Psoas muscle (tissue), 8 donors: ENCODE data around the gene SLIT3. TPM values are rescaled to one million over a fixed set of nuclear protein-coding genes. Genes with fewer than 3 reads are reported as not detected.

Experiments
- ATAC-seq, 4 donors: fragments of 200-7000 bp; cut with Tn5 transposase; one replicate each; pipeline ENCODE4 v1.9.1; 2020; ENCODE audit warnings: moderate library complexity in 3 of 4, mild to moderate bottlenecking in 2 of 4
- DNase-seq, 2 donors: peaks; one replicate each; pipeline ENCODE4 v3.0.0-alpha.2; 2020
- H3K27ac ChIP-seq: fragments of 200-600 bp; one replicate; pipeline ENCODE4 v1.8.0; 2022
- H3K27me3 ChIP-seq, 3 donors: fragments of 200-600 bp in 1 of 3; one replicate each; pipeline versions ENCODE4 v1.6.1 to v1.8.0; 2013 to 2022; ENCODE audit warnings: low read length in 2 of 3, mild to moderate bottlenecking in 2 of 3, moderate library complexity in 1 of 3; ENCODE audit not compliant: insufficient read depth in 3 of 3
- H3K36me3 ChIP-seq, 2 donors: fragments of 200-600 bp in 1 of 2; one replicate each; pipeline versions ENCODE4 v1.6.1 to v1.8.0; 2013 to 2022; ENCODE audit warnings: low read depth in 1 of 2, mild to moderate bottlenecking in 1 of 2, moderate library complexity in 1 of 2; ENCODE audit not compliant: insufficient read depth in 1 of 2
- H3K4me1 ChIP-seq: fragments of 200-600 bp; one replicate; pipeline ENCODE4 v1.8.0; 2022
- H3K4me3 ChIP-seq: fragments of 200-600 bp; one replicate; pipeline ENCODE4 v1.8.0; 2022; ENCODE audit warnings: mild to moderate bottlenecking
- H3K9me3 ChIP-seq: fragments of 200-600 bp; one replicate; pipeline ENCODE4 v1.8.0; 2022
- CTCF ChIP-seq: fragments of 200-600 bp; IDR thresholded peaks from one replicate; pipeline ENCODE4 v1.8.0; 2022; ENCODE audit warnings: antibody characterized with exemption
- WGBS, 3 donors: extraction: QIAGEN DNeasy Blood & Tissue Kit; methylation state at CpG; one replicate each; pipeline versions ENCODE4 v1.1.6 to v1.1.7; 2013; 5-methylcytosine and 5-hydroxymethylcytosine counted together
- intact Hi-C, 2 donors: fragments of 100-400 bp; cut with DNase I; formaldehyde crosslinking; loops; one replicate each; pipeline versions ENCODE4 v1.11.0 to v1.14.2; 2022
- polyA plus RNA-seq, 3 donors: library from polyadenylated mRNA; stranded (reverse); fragments of 200-250 nt; gene quantifications; one replicate each; pipeline ENCODE4 v1.2.3, GENCODE V29; 2013
- total RNA-seq, 4 donors: library from RNA; stranded (reverse); fragmentation: NEBNext Ultra II Directional in 2 of 4; extraction: Animal tissue kit (Norgen Biotek cat#: 25700) in 2 of 4; gene quantifications; one replicate each; pipeline versions ENCODE4 v1.2.1 to v1.2.4, GENCODE V29; 2021 to 2023
- donor health status: healthy with polysubstance abuse.
- donor health status: DM: no; HTN: no; CAD: no; lungs with moderate emphysema.
- donor health status: Bipolar disorder and iron deficiency.
- donor health status: healthy.
- donor health status: DM: yes; HTN: yes; CAD: no.
- donor health status: DM: no; HTN: no; CAD: no.
- donor health status: DM: no; HTN: no; CAD: no.
- donor health status: DM: yes; HTN: yes; CAD: no.

Gene SLIT3
- total and polyA plus RNA-seq, 7 donors: 0.81 to 5.9 (median 2.1) TPM

- H3K9me3 ChIP-seq: no peaks in the 10 kb centered on the region
- no peaks in the 10 kb centered on the region for H3K4me1 ChIP-seq
- intact Hi-C loops: no loop called here
- no peak for ATAC-seq
- no peak for TF ChIP-seq CTCF
- no peaks in the 10 kb centered on the region for H3K27me3 ChIP-seq
- no peaks in the 10 kb centered on the region for H3K36me3 ChIP-seq
- DNase-seq: no peak
- H3K27ac ChIP-seq: no peak overlapping the region
- no peak overlapping the region for H3K4me3 ChIP-seq
- 17 to 36% (median 33%) methylated on average over 2 of the region's 2 CpGs for WGBS, 3 donors
Measured at GRCh38 chr5:169050146-169050571, 250.8 kb downstream of the SLIT3 start.

GRCh38 chr5:169049712-169050111 lies 251.2 kb downstream of the SLIT3 start:
- TF ChIP-seq CTCF: no peak
- Histone ChIP-seq H3K27ac (no peak overlapping the region), H3K4me3 (no peak overlapping the region), H3K4me1 (no peaks in the 10 kb centered on the region), H3K36me3 (no peaks in the 10 kb centered on the region), H3K9me3 (no peaks in the 10 kb centered on the region), H3K27me3 (no peaks in the 10 kb centered on the region)
- intact Hi-C loops: no loop called here
- DNase-seq (no peak), ATAC-seq (no peak)
- WGBS, 3 donors: 85 to 95% (median 90%) methylated on average over 2 of the region's 2 CpGs

- intact Hi-C loops: no loop called here
- no peak for TF ChIP-seq CTCF
- H3K27ac ChIP-seq: no peak overlapping the region
- no peaks in the 10 kb centered on the region for H3K27me3 ChIP-seq
- ATAC-seq: no peak
- DNase-seq: no peak
- no peaks in the 10 kb centered on the region for H3K36me3 ChIP-seq
- 79 to 85% (median 82%) methylated on average over 14 of the region's 14 CpGs for WGBS, 3 donors
- no peak overlapping the region for H3K4me3 ChIP-seq
- H3K9me3 ChIP-seq: no peaks in the 10 kb centered on the region
- no peaks in the 10 kb centered on the region for H3K4me1 ChIP-seq
Measured at GRCh38 chr5:169048181-169049125, 252.5 kb downstream of the SLIT3 start.

- WGBS, 3 donors: 52 to 59% (median 53%) methylated on average over 6 of the region's 6 CpGs
- Histone ChIP-seq H3K36me3 (no peaks in the 10 kb centered on the region), H3K9me3 (no peaks in the 10 kb centered on the region), H3K27ac (no peak overlapping the region), H3K4me3 (no peak overlapping the region), H3K4me1 (no peaks in the 10 kb centered on the region), H3K27me3 (no peaks in the 10 kb centered on the region)
- intact Hi-C loops: no loop called here
- TF ChIP-seq CTCF: no peak
- no peak for ATAC-seq
- DNase-seq: no peak
Measured at GRCh38 chr5:169044962-169045361, 256.0 kb downstream of the SLIT3 start.
